ENCODE results near the gene MT1G.

DNA sequence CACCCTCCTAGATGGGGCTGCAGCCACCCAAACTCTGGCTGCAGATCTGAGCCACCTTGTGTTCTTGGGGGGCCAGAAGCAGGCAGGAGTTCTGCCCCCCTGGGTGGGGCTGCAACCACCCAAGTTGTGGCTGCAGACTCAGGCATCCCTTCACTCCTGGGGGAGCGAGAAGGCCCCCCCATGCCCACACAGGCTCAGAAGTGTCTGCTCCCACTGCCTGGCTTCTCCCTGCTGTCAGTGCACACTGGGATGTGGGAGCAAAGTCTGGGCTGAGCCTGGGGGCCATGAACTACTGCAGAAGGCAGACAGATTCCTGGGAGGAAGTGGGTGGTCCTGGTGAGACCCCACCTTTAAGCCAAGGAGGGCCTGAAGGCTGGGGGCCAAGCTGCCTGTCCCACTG lies 27.4 kb upstream of the MT1G start:
- TF ChIP-seq CTCF (IDR thresholded peaks at IDR 0.05; ENCODE audit: low read depth, low read length, poor library complexity, severe bottlenecking) (no peak), EZH2phosphoT487 (IDR thresholded peaks at IDR 0.05; ENCODE audit: borderline replicate concordance, low read length) (no peak)
